Loucy (cell line): ENCODE results near the gene MAN1B1.

Experiments
- H2AFZ ChIP-seq: fragments of 200-600 bp; sonication (generic); 2 replicates; pipeline ENCODE4 v1.6.0; 2016; ENCODE audit warnings: antibody characterized with exemption, mild to moderate bottlenecking, low read length, moderate library complexity
- H3F3A ChIP-seq: fragments of 200-600 bp; 2 replicates; pipeline ENCODE4 v1.6.0; 2016; ENCODE audit warnings: antibody characterized with exemption, low read depth, mild to moderate bottlenecking
- H3K27me3 ChIP-seq: fragments of 200-600 bp; sonication (generic); 2 replicates; pipeline ENCODE4 v1.6.1; 2014; ENCODE audit warnings: low read length, mild to moderate bottlenecking; ENCODE audit not compliant: insufficient read depth, poor library complexity, severe bottlenecking
- H3K36me3 ChIP-seq: fragments of 200-600 bp; sonication (generic); 2 replicates; pipeline ENCODE4 v1.6.1; 2016; ENCODE audit warnings: low read length; ENCODE audit not compliant: insufficient read depth
- H3K4me1 ChIP-seq: fragments of 200-600 bp; sonication (generic); 2 replicates; pipeline ENCODE4 v1.5.1; 2014; ENCODE audit warnings: low read length, mild to moderate bottlenecking; ENCODE audit not compliant: insufficient read depth, poor library complexity, severe bottlenecking
- H3K4me2 ChIP-seq: fragments of 200-600 bp; sonication (generic); 2 replicates; pipeline ENCODE4 v1.6.0; 2014; ENCODE audit warnings: antibody characterized with exemption, low read length, low read depth, mild to moderate bottlenecking; ENCODE audit not compliant: poor library complexity, severe bottlenecking
- H3K4me3 ChIP-seq: fragments of 200-600 bp; sonication (generic); 2 replicates; pipeline ENCODE4 v1.5.1; 2014; ENCODE audit warnings: low read length, mild to moderate bottlenecking, mixed read lengths; ENCODE audit not compliant: poor library complexity, severe bottlenecking
- H3K79me2 ChIP-seq: fragments of 200-600 bp; sonication (generic); 2 replicates; pipeline ENCODE4 v1.6.1; 2014; ENCODE audit warnings: low read length; ENCODE audit not compliant: insufficient read depth
- H3K9ac ChIP-seq: fragments of 200-600 bp; sonication (generic); 2 replicates; pipeline ENCODE4 v1.6.0; 2014; ENCODE audit warnings: mild to moderate bottlenecking, low read depth, low read length, moderate library complexity; ENCODE audit not compliant: poor library complexity, severe bottlenecking
- H3K9me2 ChIP-seq: fragments of 200-600 bp; sonication (generic); replicated peaks from 2 replicates; pipeline ENCODE4 v1.6.1; 2016; ENCODE audit warnings: low read depth, low read length, mixed read lengths
- H3K9me3 ChIP-seq: fragments of 200-600 bp; sonication (generic); 2 replicates; pipeline ENCODE4 v1.6.1; 2014; ENCODE audit warnings: mild to moderate bottlenecking, antibody characterized with exemption, low read length, low read depth; ENCODE audit not compliant: insufficient read depth
- H4K20me1 ChIP-seq: fragments of 200-600 bp; sonication (generic); 2 replicates; pipeline ENCODE4 v1.6.0; 2014; ENCODE audit warnings: antibody characterized with exemption, low read length, mild to moderate bottlenecking; ENCODE audit not compliant: insufficient read depth, poor library complexity, severe bottlenecking
- EZH2phosphoT487 ChIP-seq: fragments of 200-600 bp; IDR thresholded peaks from 2 replicates; pipeline ENCODE4 v1.6.1; 2018; ENCODE audit warnings: antibody characterized with exemption, mild to moderate bottlenecking, moderate library complexity, borderline replicate concordance
- TF ChIP-seq, protein P1 (sequence below): fragments of 200-600 bp; sonication (generic); conservative IDR thresholded peaks from 2 replicates; pipeline ENCODE4 v1.5.1; 2014; ENCODE audit warnings: mild to moderate bottlenecking, antibody characterized with exemption, low read length

Gene MAN1B1

DNA sequence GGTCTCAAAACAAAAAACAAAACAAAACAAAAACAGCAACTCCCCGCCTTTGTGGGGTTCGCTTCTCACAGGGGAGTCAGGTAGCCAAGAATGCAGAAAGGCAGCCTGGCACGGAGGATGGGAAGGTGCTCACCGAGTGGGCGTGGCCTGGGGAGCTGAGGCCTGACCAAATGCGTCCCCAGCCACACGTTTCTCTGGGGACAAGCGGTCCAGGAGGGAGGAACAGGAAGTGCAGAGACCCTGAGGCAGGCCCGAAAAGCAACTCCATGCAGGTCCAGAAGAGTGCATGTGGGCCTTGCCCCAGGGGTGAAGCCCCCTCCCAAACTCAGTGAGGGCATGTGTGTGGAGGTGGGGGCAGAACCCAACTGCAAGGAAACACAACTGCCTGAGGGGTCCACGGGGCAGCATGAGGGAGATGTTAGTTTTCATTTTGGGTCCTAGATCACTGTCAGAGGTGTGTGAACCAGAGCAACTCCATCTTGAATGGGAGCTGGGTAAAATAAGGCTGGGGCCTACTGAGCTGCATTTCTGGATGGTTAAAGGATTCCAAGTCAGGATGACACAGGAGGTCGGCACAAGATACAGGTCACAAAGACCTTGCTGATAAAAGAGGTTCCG, 12.0 kb upstream of the MAN1B1 start:
- Histone ChIP-seq H3F3A (no peaks in the 10 kb centered on the region), H3K4me3 (no peak overlapping the region), H3K79me2 (peaks cover 22% of the 10 kb centered on the region), H3K9me3 (no peaks in the 10 kb centered on the region), H3K36me3 (no peaks in the 10 kb centered on the region), H3K4me1 (peaks cover 10% of the 10 kb centered on the region), H3K4me2 (no peak overlapping the region), H3K9ac (no peak overlapping the region), H3K27me3 (no peaks in the 10 kb centered on the region), H2AFZ (no peak overlapping the region), H4K20me1 (peaks cover 5% of the 10 kb centered on the region), H3K9me2 (no peaks in the 10 kb centered on the region)
- TF ChIP-seq EZH2phosphoT487, result no peak
- TF ChIP-seq, protein P1, sequence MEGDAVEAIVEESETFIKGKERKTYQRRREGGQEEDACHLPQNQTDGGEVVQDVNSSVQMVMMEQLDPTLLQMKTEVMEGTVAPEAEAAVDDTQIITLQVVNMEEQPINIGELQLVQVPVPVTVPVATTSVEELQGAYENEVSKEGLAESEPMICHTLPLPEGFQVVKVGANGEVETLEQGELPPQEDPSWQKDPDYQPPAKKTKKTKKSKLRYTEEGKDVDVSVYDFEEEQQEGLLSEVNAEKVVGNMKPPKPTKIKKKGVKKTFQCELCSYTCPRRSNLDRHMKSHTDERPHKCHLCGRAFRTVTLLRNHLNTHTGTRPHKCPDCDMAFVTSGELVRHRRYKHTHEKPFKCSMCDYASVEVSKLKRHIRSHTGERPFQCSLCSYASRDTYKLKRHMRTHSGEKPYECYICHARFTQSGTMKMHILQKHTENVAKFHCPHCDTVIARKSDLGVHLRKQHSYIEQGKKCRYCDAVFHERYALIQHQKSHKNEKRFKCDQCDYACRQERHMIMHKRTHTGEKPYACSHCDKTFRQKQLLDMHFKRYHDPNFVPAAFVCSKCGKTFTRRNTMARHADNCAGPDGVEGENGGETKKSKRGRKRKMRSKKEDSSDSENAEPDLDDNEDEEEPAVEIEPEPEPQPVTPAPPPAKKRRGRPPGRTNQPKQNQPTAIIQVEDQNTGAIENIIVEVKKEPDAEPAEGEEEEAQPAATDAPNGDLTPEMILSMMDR, result no peak

GRCh38 chr9:137075275-137075775, 11.5 kb upstream of the MAN1B1 start:
- no peak overlapping the region for H3K9ac ChIP-seq
- H3K36me3 ChIP-seq, result no peaks in the 10 kb centered on the region
- H3K4me2 ChIP-seq, result no peak overlapping the region
- no peaks in the 10 kb centered on the region for H3F3A ChIP-seq
- no peaks in the 10 kb centered on the region for H3K27me3 ChIP-seq
- peaks cover 5% of the 10 kb centered on the region for H4K20me1 ChIP-seq
- no peak for TF ChIP-seq EZH2phosphoT487
- TF ChIP-seq, protein P1, result no peak
- no peaks in the 10 kb centered on the region for H3K9me2 ChIP-seq
- H3K9me3 ChIP-seq, result no peaks in the 10 kb centered on the region
- peaks cover 10% of the 10 kb centered on the region for H3K4me1 ChIP-seq
- no peak overlapping the region for H2AFZ ChIP-seq
- no peak overlapping the region for H3K4me3 ChIP-seq
- peaks cover 16% of the 10 kb centered on the region; the same call in 1 of the 2 replicates for H3K79me2 ChIP-seq

DNA sequence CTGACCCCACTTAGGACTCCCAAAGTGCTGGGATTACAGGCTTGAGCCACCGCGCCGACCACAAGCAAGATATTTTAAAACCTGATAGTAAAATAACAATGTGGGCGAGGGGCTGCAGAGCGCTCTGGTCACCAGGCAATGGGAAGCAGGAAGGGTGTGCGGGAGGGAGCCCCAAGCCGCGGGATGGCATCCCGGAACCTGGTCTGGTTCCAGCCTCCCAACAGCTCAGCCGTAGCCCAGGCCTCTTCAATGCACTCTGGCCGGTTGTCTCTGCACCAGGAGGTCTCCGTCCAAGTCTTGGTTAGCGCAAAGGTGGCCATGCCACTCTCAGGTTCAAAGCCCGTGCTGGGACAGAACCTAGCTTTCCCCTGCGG, 10.2 kb upstream of the MAN1B1 start:
- TF ChIP-seq EZH2phosphoT487, result no peak
- Histone ChIP-seq H3K9me2 (no peaks in the 10 kb centered on the region), H3K27me3 (no peaks in the 10 kb centered on the region), H3K36me3 (no peaks in the 10 kb centered on the region), H3K4me3 (no peak overlapping the region), H3K79me2 (peaks cover 6% of the 10 kb centered on the region; the same call in 1 of the 2 replicates), H4K20me1 (peaks cover 5% of the 10 kb centered on the region), H2AFZ (no peak overlapping the region), H3K9me3 (no peaks in the 10 kb centered on the region), H3K4me1 (no peaks in the 10 kb centered on the region), H3K9ac (peak overlapping the region; percentile 7), H3F3A (no peaks in the 10 kb centered on the region), H3K4me2 (peak overlapping the region; percentile 18)
